Measurements from ENCODE around the gene NPHP4.
A peak's percentile ranks its signal among the peaks of the same experiment; 100 is the strongest.

Gene NPHP4

GRCh38 chr1:5883129-5884048, 108.8 kb downstream of the NPHP4 start:
- H3K27ac Mint-ChIP-seq, result peak overlapping the region; percentile 56
- TF ChIP-seq, protein P1, sequence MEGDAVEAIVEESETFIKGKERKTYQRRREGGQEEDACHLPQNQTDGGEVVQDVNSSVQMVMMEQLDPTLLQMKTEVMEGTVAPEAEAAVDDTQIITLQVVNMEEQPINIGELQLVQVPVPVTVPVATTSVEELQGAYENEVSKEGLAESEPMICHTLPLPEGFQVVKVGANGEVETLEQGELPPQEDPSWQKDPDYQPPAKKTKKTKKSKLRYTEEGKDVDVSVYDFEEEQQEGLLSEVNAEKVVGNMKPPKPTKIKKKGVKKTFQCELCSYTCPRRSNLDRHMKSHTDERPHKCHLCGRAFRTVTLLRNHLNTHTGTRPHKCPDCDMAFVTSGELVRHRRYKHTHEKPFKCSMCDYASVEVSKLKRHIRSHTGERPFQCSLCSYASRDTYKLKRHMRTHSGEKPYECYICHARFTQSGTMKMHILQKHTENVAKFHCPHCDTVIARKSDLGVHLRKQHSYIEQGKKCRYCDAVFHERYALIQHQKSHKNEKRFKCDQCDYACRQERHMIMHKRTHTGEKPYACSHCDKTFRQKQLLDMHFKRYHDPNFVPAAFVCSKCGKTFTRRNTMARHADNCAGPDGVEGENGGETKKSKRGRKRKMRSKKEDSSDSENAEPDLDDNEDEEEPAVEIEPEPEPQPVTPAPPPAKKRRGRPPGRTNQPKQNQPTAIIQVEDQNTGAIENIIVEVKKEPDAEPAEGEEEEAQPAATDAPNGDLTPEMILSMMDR (IDR thresholded peaks at IDR 0.05), result no peak
- peaks cover 8% of the 10 kb centered on the region for H3K9me3 Mint-ChIP-seq
- H3K27me3 Mint-ChIP-seq (ENCODE audit: low read depth, poor library complexity), result peaks cover 2% of the 10 kb centered on the region
- peaks cover 17% of the 10 kb centered on the region for H3K4me1 Mint-ChIP-seq
- H3K4me3 Mint-ChIP-seq, result no peak overlapping the region
- peaks cover 39% of the 10 kb centered on the region for H3K36me3 Mint-ChIP-seq (ENCODE audit: low read depth)
- no peak for DNase-seq

- peaks cover 39% of the 10 kb centered on the region for H3K36me3 Mint-ChIP-seq (ENCODE audit: low read depth)
- peaks cover 2% of the 10 kb centered on the region for H3K27me3 Mint-ChIP-seq (ENCODE audit: low read depth, poor library complexity)
- peaks cover 8% of the 10 kb centered on the region for H3K9me3 Mint-ChIP-seq
- TF ChIP-seq, protein P1 (IDR thresholded peaks at IDR 0.05), result no peak
- peak overlapping the region; percentile 52 for H3K27ac Mint-ChIP-seq
- no peak overlapping the region for H3K4me3 Mint-ChIP-seq
- peaks cover 10% of the 10 kb centered on the region for H3K4me1 Mint-ChIP-seq
- DNase-seq, result no peak
These were observed 109.7 kb downstream of the NPHP4 start for GRCh38 chr1:5882367-5883128.

- peaks cover 8% of the 10 kb centered on the region for H3K9me3 Mint-ChIP-seq
- H3K36me3 Mint-ChIP-seq (ENCODE audit: low read depth), result peaks cover 39% of the 10 kb centered on the region
- H3K27ac Mint-ChIP-seq, result no peak overlapping the region
- TF ChIP-seq, protein P1 (IDR thresholded peaks at IDR 0.05), result no peak
- DNase-seq, result no peak
- H3K4me3 Mint-ChIP-seq, result no peak overlapping the region
- H3K4me1 Mint-ChIP-seq, result peaks cover under 1% of the 10 kb centered on the region
- H3K27me3 Mint-ChIP-seq (ENCODE audit: low read depth, poor library complexity), result peaks cover 2% of the 10 kb centered on the region
These were observed 110.6 kb downstream of the NPHP4 start for GRCh38 chr1:5881526-5882222.

DNA sequence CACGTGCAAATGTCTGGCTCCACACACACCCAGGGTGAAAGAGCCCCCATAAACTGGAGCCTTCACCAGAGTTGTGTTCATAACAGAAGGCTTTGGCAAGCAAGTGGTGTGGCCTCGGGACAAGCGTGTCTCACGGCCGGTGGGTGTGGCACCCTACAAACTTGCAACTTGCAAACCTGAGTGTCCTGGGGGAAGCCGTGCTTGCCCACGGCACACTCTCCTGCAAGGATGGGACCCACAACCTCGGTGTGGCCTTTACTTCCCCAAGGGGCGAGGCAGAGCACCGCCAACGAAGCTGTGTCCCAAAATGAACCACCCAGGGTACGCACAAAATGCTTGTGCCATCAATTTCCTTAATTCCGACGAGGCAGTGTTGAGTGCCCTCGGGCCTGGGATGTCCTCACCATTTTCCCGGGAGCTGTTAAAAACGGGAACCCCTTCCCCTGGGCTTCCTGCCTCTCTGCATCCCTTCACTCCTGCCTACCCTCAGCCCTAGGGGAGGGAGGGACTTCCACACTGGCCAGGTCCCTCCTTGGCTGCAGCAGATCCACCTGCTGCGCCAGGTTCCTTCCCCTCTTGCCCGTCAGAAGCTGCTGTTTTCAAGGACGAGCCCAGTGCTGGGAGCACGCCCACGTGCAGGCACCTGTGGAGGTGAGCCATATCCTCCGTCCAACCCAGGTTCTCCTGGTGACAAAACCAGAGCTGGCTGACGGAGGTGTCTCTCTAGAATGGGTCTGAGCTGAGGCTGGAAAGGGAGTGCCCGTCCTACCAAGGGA, 111.4 kb downstream of the NPHP4 start:
- Mint-ChIP-seq H3K4me1 (no peaks in the 10 kb centered on the region), H3K9me3 (peaks cover 8% of the 10 kb centered on the region), H3K27ac (no peak overlapping the region), H3K27me3 (ENCODE audit: low read depth, poor library complexity) (peaks cover 2% of the 10 kb centered on the region), H3K36me3 (ENCODE audit: low read depth) (peaks cover 39% of the 10 kb centered on the region), H3K4me3 (no peak overlapping the region)
- TF ChIP-seq, protein P1 (IDR thresholded peaks at IDR 0.05), result no peak
- no peak for DNase-seq

DNA sequence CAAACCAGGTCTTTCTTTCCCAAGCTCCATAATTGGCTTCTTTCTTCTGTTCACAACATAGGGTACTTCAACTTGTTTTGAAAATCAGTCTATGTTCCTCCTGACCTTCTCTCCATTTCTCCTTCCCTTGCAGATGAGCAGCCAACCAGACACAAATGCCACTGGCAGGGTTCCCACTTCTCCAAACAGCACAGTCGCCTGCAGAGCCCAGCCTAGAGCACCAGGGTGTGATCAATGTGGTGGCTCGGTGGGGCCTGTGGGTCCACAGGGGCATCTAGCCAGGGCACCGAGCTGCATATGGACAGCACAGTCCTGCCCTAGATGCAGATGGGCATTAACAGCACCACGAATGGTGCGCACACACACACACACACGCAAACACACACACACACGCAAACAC, 112.8 kb downstream of the NPHP4 start:
- Mint-ChIP-seq H3K27me3 (ENCODE audit: low read depth, poor library complexity) (peaks cover 2% of the 10 kb centered on the region), H3K4me1 (no peaks in the 10 kb centered on the region), H3K36me3 (ENCODE audit: low read depth) (peaks cover 32% of the 10 kb centered on the region), H3K27ac (peak overlapping the region; percentile 55), H3K4me3 (no peak overlapping the region), H3K9me3 (peaks cover 8% of the 10 kb centered on the region)
- TF ChIP-seq, protein P1 (IDR thresholded peaks at IDR 0.05), result no peak
- no peak for DNase-seq
